Measurements from ENCODE around the gene DPPA5. TPM values are rescaled to one million over a fixed set of nuclear protein-coding genes. Genes with fewer than 3 reads are reported as not detected.
"Not testable (repeated sequence)": the region's sequence is repeated elsewhere in the genome, so short reads cannot be mapped to it uniquely, and the experiment has no call there.

The DPPA5 gene
- total RNA-seq (2014; rRNA removed), result not detected in 2 replicates
- not detected for polyA plus RNA-seq (2012)

GRCh38 chr6:73353636-73354593 lies at the start of gene DPPA5:
DPPA5 (minus strand) TSS chr6:73354276; CDS start chr6:73354225, 51 bp downstream.
- no peak for DNase-seq (ENCODE audit: low read depth)

- no peak for DNase-seq (ENCODE audit: low read depth)
Measured at GRCh38 chr6:73400656-73401055, 46.6 kb upstream of the DPPA5 start.

DNA sequence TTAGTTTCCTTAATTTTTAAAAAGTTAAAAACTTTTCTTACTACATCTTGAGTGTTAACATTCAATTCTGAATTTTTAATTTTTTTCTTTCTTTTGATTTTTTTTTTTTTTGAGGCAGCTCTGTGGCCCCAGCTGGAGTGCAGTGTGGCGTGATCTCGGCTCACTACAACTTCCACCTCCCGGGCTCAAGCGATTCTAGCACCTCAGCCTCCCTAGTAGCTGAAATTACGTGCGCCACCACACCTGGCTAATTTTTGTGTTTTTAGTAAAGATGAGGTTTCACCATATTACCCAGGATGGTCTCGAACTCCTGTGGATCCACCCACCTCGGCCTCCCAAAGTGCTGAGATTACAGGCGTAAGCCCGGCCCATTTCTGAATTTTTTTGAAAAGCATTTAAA lies 41.8 kb upstream of the DPPA5 start:
- no peak for DNase-seq (ENCODE audit: low read depth)

DNA sequence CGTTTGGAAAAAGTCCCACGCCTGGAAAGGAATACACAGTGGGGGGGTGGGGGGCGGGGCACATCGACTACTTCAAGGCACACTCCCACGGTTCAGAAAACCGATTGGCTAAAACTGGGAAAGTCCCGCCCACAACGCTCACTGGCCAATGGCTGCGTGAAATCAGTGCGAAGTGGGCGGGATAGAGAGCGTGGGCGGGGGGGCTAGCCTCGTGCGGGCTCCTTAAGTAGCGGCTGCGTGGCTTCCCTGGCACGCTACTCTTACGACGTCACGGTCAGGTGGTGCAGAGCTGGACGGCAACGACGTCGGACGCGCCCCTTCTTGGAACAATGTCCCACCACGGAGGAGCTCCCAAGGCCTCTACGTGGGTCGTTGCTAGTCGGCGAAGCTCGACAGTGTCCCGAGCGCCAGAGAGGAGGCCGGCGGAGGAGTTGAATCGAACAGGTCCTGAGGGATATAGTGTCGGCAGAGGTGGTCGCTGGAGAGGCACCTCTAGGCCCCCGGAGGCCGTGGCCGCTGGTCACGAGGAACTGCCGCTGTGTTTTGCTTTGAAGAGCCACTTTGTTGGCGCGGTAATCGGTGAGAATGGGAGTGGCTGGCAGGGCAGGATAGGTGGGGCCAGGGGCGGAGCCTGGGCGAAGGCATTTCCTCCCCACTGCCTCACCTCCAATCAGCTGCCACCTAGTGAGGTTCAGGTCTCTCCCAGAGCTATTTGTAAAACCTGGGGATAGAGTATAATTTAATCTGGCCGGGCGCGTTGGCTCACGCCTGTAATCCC lies 40.7 kb upstream of the DPPA5 start, which contains the start of gene DDX43:
DDX43 (plus strand) TSS at position 252 of the 778 bp plus-strand sequence; CDS start at position 330, 78 bp downstream.
- DNase-seq (ENCODE audit: low read depth), result no peak

GRCh38 chr6:73393278-73393677 lies 39.2 kb upstream of the DPPA5 start:
- no peak for DNase-seq (ENCODE audit: low read depth)

DNA sequence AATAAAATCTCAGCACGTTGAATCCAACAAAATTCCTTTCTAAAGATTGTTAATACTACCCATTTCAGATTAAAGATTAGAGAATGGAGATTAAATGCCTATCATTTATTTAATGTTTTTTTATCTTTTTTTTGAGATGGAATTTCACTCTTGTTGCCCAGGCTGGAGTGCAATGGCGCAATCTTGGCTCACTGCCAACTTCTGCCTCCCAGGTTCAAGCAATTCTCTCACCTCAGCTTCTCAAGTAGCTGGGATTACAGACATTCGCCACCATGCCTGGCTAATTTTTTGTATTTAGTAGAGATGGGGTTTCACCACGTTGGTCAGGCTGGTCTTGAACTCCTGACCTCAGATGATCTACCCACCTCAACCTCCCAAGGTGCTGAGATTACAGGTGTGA lies 38.1 kb upstream of the DPPA5 start:
- not testable (repeated sequence) for DNase-seq (ENCODE audit: low read depth)

GRCh38 chr6:73391675-73392074 lies 37.6 kb upstream of the DPPA5 start:
- no peak for DNase-seq (ENCODE audit: low read depth)

DNA sequence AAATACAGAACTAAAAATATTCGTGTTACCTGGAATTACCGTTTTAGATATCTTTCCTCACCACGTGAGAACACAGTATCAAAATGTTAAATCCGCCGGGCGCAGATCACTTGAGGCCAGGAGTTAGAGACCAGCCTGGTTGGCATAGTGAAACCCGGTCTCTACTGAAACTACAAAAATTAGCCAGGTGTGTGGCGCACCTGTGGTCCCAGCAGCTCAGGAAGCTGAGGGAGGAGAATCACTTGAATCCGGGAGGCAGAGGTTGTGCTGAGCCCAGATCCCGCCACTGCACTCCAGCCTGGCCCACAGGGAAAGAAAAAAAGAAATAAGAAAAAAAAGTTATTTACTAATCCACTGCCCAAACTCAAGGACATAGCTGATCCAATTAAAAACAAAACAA lies 35.8 kb upstream of the DPPA5 start:
- DNase-seq (ENCODE audit: low read depth), result no peak

DNA sequence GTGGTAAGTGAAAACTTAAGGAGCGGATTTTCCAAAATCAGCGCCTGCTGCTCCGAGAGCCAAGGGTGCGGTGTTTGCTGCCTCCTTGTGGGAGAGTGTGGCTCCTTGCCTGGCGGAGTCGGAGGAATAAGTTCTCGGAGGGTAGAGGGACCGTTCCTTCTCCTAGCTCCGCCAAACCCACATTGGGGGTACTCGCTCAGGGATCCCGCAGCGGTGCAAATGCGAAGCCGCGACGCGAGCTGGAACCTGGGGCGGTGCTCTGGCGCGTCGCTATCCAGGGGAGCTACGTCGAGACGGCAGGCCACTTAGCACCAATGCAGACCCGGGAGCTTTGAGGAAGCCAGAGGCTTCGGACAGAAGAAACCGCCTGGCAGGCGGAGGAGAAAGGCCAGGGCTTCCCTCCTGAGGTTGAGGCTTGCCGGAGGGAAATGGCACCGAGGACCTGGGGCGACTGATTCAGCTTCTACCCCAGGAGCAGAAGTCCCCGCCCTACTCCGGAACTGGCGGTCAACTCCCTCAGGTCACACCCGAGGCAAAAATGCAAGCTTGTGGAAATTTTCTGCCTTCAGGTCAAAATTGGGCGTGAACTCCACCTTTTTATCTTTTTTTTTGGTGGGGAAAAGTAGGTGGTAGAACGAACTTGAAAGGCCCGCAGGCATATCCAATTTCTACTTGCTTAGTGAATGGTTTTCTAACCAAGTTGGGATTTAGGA lies 34.9 kb upstream of the DPPA5 start:
- DNase-seq (ENCODE audit: low read depth), result peak; percentile 62

DNA sequence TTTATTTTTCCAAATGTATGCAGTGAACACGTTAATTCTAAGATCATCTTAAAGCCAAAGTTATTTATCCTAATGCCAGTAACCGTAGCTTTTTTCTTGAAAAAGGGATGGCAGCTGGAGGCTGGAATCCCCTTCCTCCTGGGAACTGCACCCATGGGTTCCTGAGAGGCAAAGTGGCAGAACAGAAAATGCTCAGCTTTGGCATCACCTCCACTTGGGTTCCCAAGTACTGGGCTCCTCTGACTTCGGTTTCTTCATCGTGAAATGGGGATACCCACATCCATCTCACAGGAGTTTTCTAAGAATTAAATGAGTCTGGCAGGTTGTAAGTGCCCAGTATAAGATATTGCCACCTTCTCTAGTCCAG lies 34.3 kb upstream of the DPPA5 start:
- DNase-seq (ENCODE audit: low read depth), result no peak

DNA sequence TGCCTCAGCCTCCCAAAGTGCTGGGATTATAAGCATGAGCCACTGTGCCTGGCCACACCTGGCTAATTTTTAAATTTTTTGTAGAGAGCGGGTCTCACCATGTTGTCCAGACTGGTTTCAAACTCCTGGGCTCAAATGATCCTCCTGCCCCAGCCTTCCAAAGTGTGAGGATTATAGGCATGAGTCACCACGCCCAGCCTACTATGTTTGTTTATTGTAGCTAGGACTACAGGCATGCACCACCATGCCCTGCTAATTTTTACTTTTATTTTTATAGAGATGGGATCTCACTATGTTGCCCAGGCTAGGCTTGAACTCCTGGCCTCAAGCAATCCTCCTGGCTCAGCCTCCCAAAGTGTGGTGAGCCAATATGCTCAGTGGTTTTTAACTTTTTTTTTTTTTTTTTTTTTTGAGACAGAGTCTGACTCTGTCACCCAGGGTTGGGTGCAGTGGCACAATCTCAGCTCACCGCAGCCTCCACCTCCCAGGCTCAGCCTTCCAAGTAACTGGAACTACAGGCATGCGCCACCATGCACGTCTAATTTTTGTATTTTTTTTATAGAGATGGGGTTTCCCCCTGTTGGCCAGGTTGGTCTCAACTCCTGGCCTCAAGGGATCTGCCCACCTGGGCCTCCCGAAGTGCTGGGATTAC lies 28.5 kb upstream of the DPPA5 start:
- peak; percentile 39 for DNase-seq (ENCODE audit: low read depth)

DNA sequence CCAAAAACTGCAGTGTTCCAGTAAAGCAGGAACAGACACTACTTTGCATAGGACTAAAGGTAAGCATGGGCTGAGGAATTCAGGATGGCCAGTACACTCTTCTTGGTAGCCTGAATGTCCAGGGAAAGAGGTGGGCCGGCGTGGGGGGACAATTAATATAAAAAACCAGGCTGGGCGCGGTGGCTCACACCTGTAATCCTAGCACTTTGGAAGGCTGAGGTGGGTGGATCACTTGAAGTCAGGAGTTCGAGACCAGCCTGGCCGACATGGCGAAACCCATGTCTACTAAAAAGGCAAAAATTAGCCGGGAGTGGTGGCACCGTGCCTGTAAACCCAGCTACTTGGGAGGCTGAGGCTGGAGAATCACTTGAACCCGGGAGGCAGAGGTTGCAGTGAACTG lies 27.5 kb upstream of the DPPA5 start:
- not testable (repeated sequence) for DNase-seq (ENCODE audit: low read depth)

- no peak for DNase-seq (ENCODE audit: low read depth)
Measured at GRCh38 chr6:73377225-73377624, 23.1 kb upstream of the DPPA5 start.

- no peak for DNase-seq (ENCODE audit: low read depth)
Measured at GRCh38 chr6:73375216-73375615, 21.1 kb upstream of the DPPA5 start.

GRCh38 chr6:73372516-73372915 lies 18.4 kb upstream of the DPPA5 start:
- no peak for DNase-seq (ENCODE audit: low read depth)

GRCh38 chr6:73371984-73372383 lies 17.9 kb upstream of the DPPA5 start:
- no peak for DNase-seq (ENCODE audit: low read depth)

- no peak for DNase-seq (ENCODE audit: low read depth)
Measured at GRCh38 chr6:73369563-73369962, 15.5 kb upstream of the DPPA5 start, which contains the start of gene OOEP. OOEP (minus strand) TSS chr6:73369897; CDS start chr6:73369792, 105 bp downstream.

DNA sequence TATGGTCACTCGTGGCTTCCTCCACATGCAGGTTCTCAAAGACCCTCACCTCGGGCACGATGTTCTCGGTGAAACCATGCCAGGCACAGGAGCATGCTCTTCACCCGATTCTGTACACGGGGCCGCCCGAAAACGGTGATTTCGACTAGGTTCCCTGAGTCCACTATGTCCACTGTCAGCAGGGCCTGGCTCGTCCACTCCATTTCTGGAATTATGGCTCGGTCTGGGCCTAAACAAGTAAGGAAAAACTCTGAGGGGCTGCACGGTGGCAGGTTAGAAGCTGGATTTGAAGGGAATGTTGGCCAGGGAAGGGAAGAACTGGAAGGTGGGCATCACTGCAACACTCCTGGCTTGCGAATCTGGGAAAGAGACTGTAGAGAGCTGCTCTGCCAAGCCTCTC lies 15.1 kb upstream of the DPPA5 start:
- DNase-seq (ENCODE audit: low read depth), result no peak

DNA sequence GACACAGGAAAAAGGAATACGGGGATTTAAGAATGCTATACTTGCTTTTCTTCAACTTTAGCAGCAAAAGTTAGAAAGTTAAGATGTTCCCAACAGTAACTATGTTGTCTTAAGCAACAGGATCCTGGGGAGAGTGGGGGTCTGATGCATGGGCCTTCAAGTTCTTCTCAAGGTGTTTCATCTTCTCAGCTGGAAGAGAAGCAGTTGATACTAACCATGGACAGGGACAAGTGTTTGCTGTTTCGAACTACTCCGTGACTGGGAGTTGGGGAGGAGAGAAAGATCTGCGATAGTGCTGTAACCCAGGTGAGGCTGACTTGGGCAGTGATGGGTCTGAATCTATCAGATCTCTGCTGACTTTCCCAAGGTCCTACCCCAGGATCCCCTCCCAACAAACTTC lies 14.6 kb upstream of the DPPA5 start:
- no peak for DNase-seq (ENCODE audit: low read depth)

DNA sequence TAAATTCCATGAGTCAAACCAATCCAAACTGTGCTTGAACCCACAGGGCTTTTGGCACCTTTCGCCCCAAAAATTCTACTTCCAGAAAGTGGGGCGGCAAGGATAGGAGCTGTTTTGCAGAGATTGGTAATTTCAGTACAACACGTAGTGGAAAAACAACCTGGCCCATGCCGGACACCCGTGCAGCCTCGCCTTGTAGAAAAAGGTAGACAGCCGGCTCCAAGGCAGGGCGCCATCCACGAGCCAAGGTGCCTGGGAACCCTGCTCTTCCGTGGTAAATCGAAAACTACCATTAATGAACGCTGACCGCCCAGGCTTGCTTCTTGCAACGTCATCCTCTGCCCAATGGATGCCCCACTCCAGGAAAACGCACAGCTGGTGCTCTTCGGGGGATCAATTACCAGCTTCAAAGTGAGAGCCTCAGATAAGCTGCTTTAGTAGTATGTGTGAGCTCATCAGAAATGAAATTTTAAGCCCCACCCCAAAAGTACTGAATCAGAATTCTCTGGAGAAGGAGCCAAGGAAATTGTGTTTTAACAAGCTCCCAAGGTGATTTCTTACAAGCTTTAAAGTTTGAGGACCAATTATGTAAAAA lies 13.8 kb upstream of the DPPA5 start:
- DNase-seq (ENCODE audit: low read depth), result no peak

DNA sequence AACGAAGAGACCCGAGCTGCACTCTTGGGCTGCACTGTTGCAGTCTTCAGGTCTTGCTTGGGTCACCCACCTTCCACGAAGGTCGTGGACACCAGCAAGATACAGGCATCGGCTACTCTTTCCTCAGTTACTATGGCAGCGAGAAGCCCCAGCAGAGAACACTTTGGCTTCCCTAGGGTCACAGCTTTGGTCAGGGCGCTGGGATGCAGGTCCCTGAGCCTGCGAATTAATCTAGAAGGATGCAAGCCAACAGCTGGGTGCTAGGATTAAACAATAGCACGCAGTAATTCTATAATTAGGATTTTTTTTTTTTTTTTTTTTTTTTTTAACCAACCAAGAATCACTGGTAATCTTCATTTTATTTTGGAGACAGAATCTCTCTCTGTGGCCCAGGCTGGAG lies 10.5 kb upstream of the DPPA5 start:
- DNase-seq (ENCODE audit: low read depth), result no peak
